GM12873 (cell line): ENCODE results near the gene TMEM175.

Source experiments
- TF ChIP-seq, protein P1 (sequence below): IDR thresholded peaks from 2 replicates; pipeline ENCODE4 v1.5.1; 2012; ENCODE audit warnings: low read depth, mild to moderate bottlenecking, moderate library complexity, low read length, control low read depth; ENCODE audit not compliant: insufficient read depth; ENCODE audit errors: missing control alignments

Gene TMEM175

DNA sequence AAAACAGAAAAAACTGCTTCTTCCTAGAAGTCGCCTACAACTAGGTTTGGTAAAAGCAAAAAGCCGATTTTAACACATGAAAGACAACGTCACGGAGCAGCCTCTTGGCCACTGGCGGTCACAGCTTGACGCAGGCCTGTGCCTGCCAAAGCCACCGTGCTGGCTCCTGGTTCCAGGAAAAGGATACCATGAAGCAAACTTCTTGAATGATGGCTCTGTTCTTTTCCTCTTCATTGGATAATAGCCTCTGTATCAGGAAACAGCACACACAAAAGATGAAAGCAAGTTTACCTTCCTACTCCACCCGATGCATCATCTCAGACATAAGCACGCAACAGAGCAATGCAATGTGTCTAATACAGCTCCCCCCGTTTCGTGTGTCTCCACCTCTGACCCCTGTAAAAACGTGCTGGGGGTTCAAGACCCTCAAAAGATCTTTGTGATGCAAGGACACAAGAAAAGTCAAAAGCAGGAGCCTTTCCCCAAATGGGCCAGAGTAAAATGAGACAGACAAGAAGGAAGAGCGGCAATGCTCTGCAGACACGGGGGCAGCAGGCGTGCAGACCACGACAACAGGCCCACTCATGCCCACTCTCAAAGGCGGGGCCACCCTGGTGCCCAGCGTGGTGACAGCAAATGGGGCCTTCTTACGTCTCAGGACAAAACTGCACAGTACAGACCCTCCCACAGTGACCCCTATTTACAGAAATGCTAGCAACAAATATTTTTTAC lies 19.5 kb upstream of the TMEM175 start:
- TF ChIP-seq, protein P1, sequence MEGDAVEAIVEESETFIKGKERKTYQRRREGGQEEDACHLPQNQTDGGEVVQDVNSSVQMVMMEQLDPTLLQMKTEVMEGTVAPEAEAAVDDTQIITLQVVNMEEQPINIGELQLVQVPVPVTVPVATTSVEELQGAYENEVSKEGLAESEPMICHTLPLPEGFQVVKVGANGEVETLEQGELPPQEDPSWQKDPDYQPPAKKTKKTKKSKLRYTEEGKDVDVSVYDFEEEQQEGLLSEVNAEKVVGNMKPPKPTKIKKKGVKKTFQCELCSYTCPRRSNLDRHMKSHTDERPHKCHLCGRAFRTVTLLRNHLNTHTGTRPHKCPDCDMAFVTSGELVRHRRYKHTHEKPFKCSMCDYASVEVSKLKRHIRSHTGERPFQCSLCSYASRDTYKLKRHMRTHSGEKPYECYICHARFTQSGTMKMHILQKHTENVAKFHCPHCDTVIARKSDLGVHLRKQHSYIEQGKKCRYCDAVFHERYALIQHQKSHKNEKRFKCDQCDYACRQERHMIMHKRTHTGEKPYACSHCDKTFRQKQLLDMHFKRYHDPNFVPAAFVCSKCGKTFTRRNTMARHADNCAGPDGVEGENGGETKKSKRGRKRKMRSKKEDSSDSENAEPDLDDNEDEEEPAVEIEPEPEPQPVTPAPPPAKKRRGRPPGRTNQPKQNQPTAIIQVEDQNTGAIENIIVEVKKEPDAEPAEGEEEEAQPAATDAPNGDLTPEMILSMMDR, result no peak

- TF ChIP-seq, protein P1, result no peak
Observed at GRCh38 chr4:913280-913618, 19.0 kb upstream of the TMEM175 start.

DNA sequence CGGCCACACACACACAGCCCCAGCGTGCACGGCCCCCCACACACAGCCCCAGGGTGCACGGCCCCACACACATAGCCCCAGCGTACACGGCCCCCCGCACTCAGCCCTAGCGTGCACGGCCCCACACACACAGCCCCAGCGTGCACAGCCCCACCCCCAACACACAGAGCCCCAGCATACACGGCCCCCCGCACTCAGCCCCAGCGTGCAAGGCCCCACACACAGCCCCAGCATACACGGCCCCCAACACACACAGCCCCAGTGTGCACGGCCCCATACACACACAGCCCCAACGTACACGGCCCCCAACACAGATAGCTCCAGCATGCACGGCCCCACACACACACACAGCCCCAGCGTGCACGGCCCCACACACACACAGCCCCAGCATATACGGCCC lies 17.7 kb upstream of the TMEM175 start:
- TF ChIP-seq, protein P1, result no peak

- TF ChIP-seq, protein P1, result no peak
Observed at GRCh38 chr4:915041-915474, 17.2 kb upstream of the TMEM175 start.

- TF ChIP-seq, protein P1, result no peak
Observed at GRCh38 chr4:915595-915994, 16.7 kb upstream of the TMEM175 start.

- TF ChIP-seq, protein P1, result no peak
Observed at GRCh38 chr4:917466-917865, 14.8 kb upstream of the TMEM175 start.

DNA sequence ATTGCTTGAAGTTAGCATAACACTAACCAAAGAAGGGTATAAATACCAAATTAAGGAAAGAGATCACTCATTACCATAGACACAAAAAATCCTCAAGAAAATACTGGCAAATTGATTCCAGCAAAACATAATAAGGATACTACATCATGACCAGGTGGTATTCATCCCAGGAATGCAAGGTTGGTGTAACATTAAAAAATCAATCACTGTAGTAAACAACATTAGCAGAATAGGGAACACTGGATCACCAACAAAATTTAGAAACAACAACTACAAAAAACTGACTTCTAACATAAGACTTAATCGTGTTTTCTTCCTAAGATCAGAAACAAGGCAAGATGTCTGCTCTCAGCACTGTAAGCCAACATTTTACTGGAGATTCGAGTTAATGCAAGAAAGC lies 14.3 kb upstream of the TMEM175 start:
- TF ChIP-seq, protein P1, result no peak
